T follicular helper cell (primary cell): ENCODE data around the gene CHD2.
"Not testable (repeated sequence)": the region's sequence is repeated elsewhere in the genome, so short reads cannot be mapped to it uniquely, and the experiment has no call there.

ENCODE experiments used
- DNase-seq: peaks from one replicate; pipeline ENCODE4 v3.0.0-alpha.2; 2020; ENCODE audit warnings: low read depth
- total RNA-seq, 2 experiments: gene quantifications; one replicate each; lab custom pipeline; 2026; lab: John Stamatoyannopoulos, UW

CHD2 gene
- total RNA-seq, result 306 to 636 reads per million in 2 experiments

DNA sequence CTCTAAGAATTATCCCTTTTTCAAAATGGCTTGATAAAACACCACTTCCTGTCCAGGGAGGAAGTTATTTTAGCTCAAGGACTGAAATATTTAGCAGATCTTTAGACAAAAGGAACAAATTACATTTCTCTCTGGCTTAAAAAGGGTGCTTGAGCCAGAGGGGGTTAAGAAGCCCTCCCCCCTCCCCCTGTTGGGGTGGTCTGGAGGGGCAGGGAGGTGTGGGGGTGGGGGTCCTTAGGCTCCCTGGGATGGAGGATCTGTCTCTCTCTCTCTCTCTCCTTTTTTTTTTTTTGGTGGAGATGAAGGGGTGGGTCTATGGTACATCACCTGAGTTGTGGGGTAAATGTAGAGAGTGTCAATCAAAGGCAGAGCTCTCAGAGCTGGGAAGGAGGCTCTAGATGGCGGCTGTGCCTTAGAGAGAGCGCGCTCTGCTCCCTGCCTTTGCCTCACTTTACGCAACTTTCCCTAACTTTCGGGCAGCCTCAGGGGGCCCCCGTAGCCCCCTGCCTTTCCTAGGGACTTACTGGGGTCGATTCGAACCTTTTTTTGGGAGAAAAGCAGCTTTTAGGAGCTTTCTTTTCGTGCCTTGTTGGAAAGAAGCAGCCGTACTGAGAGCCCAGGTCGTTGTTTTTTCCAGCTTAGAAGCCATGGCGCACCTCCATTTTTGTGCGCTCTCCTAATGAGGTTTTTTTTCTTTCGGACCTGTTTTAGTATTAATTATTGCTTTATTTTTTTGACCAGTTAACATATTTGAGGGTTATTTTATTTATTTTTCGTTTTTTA is at the start of gene CHD2:
Gene CHD2, plus strand, starts transcription at position 377 of the 783 bp plus-strand sequence. CDS start 914 bp downstream, outside the sequence.
- peak; percentile 75 for DNase-seq

DNA sequence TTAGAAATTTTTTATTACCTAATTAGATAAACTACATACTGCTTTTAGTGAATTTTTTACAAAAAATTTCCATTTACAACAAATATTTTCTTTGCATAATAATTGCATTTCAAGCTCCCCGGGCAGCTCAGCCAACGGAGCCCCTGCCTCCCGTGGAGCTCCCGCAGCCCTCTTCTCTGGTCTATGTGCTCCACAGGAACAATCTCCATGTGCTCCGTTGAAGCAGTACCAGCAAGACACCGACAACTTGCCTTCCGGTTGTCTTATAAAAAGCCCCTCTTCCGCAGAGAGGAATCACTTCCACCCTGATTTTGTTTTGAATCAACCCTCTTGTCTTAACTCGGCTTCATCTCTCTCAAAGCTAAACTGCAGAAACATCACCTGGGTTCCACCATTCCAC is 46.9 kb upstream of the CHD2 start:
- no peak for DNase-seq

DNA sequence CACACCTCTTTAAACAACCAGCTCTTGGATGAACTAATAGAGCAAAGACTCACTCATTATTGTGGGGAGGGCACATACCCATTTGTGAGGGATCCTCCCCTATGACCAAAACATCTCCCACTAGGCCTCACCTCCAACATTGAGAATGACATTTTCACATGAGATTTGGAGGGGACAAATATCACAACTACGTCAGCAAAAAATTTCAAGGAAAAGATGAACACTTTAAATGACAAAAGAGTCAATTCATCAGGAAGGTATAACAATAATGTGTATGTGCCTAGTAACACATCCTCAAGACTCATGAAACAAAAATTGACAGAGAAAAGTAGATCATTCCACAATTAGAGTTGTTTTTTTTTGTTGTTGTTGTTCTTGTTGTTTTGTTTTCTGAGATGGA is 38.4 kb upstream of the CHD2 start:
- no peak for DNase-seq

DNA sequence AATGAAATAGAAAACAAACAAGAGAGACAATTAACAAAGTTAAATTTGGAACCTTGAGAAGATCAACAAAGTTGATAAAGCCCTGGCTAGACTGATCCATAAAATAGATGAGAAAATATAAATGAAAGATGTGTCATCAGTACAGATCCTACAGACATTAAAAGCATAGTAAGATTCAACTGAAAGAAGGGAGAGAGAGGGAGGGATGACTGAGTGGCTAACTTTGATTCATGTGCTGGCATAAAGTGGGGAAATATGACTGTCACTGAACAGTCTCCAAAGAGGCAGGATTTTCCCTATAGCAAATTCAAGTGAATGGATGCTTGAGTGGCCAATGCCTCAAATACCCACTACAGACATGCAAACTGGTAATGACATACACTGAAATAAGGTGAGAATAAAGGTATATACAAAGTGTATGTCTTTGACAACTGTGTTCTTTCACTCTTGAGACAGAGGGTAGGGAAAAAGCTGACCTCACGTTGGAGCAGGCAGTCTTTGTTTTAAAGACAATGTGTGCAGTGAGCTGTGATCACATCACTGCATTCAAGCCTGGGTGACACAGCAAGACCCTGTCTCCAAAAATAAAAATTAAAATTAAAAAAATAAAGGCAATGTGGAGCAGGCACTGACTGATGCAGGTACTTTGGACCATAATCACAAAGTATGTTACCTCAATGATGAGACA is 35.9 kb upstream of the CHD2 start:
- no peak for DNase-seq

DNA sequence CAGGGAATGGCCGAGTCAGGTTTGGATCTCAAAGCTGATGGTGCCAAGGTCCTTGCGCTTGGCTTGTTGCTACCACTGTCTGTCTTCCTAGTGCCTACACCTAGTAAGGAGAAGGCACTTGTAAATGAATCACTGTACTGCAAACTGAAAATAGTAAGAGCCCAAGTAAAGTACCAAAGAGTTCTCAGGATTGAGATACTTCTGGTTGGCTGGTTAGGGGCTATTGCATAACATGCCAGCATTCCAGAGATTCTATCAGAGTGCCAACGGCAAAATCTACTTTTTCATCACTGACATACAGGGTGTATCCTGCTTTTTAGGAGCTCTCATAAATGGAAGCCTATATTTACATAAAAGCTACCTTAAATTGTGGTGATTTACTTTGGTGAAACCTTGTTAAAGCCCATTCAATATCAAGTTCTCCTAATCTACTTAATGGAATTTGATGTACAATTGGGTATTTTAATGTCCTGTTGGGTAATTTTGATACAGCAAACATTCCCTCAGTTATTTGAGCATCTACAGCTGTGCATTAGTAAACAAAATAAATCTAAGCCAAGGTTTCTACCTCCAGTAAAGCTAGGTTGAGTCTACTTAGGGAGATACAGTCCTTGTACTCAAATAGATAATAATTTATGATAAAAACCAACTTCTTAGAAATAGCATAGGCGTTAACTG is 30.7 kb upstream of the CHD2 start:
- no peak for DNase-seq

DNA sequence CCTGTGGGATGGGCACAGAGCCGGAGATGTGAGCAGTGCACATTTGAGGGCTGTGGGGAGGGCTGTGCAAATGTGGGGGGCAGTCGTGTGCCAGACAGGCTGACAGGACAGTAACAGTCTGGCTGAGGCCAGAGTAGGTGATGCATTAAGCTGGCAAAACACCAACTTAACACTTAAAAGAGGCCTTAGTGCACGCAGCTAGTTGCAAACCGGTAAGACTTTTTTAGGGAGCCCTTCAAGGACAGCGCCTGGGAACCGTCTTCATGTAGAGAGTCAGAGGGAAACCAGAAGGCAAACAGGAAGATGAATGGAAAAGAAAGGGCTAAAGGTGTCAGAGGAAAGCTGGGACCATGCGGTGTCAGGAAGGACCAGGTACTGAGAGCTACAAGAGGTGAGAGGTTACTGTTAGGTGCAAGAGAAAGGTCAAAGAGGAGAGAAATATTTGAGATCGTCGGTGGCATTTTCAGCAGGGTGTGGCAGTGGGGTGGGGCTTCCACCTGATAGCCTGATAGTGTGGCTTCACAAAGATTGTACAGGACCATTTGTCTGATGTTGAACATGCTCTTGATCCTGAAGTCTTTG is 30.0 kb upstream of the CHD2 start:
- no peak for DNase-seq

DNA sequence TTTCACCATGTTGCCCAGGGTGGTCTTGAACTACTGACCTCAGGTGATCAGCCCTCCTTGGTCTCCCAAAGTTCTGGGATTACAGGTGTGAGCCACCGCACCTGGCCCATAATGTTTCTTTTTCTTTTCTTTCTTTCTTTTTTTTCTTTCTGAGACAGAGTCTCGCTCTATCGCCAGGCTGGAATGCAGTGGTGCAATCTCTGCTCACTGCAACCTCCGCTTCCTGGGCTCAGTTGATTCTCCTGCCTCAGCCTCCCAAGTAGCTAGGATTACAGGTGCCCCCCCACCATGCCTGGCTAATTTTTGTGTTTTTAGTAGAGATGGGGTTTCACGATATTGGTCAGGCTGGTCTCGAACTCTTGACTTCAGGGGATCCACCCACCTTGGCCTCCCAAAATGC is 27.2 kb upstream of the CHD2 start:
- not testable (repeated sequence) for DNase-seq

DNA sequence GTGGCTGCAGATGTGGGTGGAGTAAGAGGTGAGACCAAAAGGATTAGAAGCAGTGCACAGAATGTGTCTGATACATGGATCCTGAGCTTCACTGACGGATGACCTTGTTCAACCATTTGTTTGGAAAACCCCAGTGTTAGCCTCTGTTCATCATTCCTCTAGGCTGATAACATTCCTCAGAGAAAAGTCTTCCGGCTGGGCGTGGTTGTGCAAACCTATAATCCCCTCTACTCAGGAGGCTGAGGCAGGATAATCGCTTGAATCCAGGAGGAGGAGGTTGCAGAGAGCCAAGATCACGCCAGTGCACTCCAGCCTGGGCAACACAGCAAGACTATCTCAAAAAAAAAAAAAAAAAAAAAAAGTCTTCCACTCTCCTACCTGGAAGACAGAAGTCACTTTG is 23.1 kb upstream of the CHD2 start:
- no peak for DNase-seq

DNA sequence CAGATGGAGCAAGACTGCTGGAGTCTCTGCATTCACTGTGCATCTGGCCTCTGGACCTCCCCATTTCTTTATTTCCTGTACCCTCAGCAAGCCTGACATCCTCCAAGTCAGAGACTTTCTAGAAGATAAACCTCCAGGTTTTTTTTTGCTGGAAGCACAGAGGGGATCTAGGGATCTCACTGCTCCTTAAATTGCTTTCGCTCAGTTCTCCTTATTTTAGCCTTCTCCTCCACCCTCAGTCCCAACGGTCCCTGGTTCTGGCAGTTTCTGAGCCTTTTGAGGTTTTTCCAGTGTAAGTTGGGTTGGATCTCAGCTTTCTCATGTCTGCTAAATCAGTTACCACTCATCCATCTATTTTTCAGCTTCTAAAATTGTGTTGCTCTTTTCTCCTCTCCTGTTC is 22.7 kb upstream of the CHD2 start:
- DNase-seq, result no peak

DNA sequence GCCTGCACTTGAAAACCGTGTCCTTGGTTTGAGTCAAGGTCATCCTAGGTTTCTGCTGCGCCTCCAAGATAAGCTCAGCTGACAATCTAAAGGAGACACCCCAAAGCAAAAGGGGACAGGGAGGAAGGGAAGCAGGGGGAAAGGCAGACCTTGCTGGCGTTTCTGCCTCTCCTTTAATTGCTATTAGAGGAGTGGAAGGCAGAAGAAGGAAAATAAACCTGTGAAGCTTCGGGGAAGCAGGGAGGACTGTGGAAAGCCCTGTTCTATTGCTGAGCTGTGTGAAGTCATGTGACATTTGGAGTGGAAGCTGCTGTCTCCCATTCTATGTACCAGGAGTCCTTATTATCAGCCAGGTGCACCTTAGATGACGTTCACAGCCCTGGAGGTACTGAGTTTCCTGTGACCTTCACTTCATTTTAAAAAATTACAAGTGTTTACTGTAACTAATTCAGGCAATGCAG is 21.5 kb upstream of the CHD2 start:
- DNase-seq, result no peak

DNA sequence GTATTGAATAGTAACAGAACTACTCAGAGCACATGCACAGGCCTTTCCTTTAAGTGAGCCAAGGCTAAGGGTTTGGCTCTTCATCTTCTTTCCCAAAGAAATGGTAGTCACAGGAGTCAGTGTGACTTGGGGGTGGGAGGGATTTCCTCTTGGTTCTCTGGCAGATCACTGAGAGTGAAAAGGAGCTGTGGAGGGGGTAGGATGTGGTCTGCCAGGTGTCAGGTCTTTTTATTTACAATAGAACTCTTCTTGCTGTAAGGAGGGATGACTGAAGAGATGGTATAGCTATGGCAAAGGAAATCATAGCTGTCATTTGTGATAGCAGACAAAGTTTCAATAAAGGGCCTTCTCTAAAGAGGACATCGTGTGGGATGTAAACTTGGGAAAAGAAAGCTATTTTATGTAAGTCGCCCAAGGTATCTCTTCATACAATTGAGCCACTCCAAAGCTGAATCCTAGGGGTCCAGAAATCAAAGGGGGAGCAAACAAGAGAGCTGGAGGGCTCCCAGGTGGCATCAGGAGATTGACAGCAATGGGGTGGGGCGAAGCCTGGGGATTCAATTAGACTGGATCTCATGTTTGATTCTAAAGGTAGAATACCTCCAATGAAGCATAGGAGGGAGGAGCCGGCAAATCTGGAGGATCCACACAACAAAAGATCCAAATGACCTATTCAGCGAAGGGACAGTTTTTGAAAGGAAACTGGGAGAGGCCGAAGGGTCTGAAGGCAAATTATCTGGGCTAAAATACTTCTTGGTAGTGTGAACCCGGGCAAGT is 20.0 kb upstream of the CHD2 start:
- no peak for DNase-seq

DNA sequence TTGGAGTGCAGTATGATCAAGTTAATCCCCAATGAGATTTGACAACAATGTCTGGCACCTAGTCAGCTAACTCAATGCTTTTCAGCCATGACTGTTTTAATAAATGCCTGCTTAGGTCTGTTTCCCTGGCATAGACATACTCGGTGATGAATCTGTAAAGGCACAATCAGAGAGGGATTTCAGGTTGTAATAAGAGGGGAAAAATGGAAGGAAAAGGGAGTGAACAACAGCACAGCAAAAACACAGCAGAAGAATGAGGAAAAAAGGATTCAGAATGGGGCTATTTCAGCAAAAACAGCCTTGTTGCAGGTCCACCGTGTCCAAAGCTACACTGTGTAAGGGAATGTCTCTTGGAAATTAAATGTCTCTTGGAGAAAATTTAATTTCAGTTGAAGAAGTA is 19.3 kb upstream of the CHD2 start:
- no peak for DNase-seq

DNA sequence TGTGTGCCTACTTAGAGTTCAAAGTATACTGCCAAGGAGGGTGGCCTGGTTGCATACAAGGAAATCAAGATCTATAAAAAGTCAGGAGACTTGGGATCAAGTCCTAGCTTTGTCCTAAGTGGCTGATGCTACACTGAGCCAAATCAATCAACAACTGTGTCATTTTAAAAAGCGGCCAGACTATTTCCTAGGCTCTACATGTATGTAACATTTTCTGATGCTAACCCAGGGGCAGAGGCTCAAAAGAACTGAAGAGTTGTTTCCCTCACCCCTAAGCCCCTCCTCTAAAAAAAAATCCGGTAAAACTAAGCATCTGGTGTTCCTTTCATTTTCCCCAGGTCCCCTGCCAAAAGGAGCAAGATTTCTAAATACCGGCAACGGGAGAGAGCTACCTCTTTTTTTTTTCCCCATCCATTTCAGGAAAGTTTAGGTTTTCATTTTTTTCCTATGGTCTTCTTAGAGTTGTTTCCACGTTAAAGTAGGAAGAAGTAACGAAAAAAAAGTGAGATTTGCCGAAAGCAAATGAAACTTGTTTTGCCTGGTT is 18.8 kb upstream of the CHD2 start:
- DNase-seq, result no peak

DNA sequence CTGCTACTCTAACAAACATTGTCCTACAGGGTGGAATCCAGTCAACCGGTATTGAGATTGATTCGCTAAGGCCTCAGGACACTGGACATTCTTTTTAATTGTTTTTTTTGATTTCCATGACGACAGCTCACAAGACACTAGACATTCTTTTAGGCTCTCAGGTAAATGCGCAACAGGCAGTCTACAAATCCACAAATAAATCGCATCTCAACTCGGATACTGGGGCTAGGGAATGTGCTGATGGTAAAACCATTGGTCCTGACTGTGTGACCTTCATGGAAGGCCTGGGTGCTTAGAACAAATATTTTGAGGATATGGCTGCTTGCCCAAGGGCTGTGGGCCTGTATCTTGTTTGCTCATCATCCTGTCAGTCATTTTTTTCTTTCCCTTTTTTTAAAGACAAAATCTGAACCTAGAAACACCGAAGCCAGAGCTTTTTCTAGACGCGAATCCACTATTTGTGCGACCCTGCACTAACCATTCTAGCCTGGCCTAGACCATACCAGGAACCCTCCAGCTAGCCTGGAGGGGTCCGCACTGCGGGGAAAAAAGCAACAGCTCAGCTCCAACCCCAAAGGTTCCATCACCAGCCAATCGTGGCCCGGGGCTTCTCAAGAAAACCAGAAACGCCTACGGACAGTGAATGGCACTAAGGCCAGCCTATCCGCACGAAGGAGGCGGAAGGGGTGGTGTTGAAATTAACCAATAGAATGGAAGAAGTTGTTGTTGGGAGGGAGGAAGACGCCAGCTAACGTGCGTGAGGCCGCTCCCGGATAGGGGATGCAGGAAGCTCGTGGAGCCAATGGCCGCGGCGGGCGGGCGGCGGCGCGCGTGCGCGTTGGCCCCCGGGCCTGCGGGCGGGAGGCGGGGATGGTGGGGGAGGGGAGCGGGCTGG is 18.1 kb upstream of the CHD2 start:
- DNase-seq, result peak; percentile 97

DNA sequence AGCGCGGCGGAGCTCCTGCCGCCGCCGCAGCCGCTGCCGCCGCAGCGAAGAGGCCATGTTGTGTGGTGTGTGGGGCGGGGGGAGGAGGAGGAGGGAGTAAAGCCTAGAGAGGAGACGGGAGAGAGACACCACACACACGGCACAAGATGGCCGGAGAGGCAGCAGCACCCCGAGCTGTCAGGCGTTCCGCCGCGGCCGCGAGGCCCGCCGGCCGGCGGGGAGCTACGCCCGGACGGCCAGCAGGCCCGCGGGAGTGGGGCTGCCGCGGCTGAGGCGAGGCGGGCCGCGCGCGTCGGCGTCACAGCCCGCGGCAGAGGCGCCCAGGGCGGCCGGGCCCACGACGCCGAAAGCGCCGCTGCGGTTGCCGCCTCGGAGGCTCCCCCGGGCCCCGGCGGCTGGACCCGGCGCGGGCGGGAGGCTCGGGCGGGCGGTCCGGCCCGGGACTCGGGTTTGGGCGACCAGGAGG is 17.4 kb upstream of the CHD2 start:
- no peak for DNase-seq

DNA sequence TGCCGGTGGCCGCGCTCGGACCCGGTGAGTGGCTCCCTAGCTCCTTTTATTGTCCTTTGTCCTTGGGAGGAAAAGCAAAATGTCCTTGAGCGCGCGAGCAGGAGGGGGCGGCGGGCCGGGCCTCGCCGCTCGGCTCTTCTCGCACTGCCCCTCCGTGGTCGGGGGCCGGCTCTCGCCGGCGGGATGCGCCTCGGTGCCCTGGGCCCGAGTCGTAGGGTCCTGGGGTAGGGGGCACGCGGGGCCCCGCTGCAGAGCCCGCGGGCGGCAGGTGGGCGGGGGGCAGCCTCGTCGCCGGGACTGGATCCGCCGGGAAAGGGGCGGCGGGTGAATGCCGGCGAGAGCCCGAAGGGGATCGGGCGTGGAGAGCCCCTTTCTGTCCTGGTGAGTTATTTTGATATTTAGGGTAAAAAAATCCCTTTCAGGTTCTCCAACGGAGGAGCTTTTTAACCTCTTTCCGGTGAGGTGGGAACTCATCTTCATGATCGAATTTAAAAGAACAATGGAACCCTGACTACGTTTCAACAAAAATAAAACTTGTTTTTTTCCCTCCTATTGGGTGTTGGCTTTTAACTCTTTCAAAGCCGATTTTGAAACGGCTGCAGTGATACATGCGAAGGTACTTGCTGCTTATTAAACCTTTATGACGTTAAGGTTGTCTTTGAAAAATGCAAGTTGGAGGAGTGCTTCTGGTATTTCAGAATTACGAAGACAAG is 16.8 kb upstream of the CHD2 start:
- peak; percentile 42 for DNase-seq

DNA sequence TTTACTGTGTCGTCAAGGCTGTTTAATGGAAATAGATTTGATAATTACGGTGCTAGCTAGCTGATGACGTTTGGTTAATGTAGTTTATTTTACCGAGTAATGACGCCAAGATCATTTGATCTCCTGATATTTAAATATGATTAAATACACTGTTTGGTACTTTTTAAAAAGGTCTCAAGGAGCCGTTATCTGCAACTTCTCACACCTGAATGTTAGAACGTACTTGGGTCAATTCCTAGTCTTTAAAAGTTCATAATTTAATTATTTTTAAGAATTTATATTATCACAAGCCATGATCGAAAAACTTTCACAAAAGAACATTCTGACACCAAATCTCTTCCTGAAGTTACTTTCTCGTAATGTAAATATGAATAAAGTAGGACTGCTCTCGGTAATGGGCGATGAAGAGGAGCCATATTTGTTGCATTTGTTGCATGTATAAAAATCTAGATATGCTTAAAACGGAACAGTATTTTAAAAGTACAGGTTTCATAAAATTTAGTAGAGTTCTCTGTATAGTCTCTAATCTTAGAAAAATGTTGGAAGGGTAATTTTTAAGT is 16.2 kb upstream of the CHD2 start:
- no peak for DNase-seq

DNA sequence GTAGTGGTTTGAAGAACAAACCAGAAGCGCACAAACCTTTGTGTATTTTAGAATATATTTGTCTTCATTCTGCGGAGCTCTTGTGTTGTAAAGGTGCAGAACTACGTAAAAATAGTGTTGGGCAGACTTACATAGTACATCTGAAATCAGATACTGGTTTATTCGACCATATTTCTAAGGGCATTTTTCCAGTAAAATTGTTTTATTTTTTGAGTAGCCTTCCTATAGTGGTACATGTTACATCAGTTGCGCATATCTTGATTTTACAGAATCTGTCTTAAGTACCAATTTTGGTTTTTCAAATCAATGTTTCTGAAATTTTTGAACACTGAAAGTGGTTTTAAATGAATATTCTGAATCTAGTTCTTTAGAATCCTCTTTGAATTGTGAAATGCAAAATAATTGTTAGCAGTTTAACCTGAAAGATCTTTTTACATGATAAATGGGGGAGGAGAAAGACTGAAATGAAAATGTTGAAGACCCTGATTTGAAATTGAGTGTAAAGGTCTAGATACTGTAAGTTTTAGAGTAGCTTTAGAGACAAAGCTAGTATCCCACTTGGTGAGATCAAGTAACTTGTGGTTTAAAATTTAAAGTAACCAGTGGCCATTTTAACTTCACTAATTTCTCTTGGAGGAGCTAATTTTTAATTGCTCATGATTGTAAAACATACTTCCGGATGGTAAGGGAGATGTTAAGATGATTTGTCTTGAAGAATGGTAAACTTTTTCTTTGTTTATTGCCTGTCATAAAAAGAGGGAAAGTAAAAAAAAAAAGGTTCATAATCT is 15.5 kb upstream of the CHD2 start:
- no peak for DNase-seq
